Keratinocyte (primary cell): Measurements from ENCODE around the gene PPP5C. TPM values are rescaled to one million over a fixed set of nuclear protein-coding genes. Genes with fewer than 3 reads are reported as not detected.
"Not testable (repeated sequence)": the region's sequence is repeated elsewhere in the genome, so short reads cannot be mapped to it uniquely, and the experiment has no call there.

Experiments used
- DNase-seq: peaks from one replicate; pipeline ENCODE4 v3.0.0-alpha.2; 2011; ENCODE audit warnings: low read depth, missing footprints, low spot score
- FAIRE-seq: peaks from 2 replicates; lab custom pipeline; 2011; peaks lifted over from hg19 to GRCh38; lab: Jason Lieb, UNC
- H2AFZ ChIP-seq: 2 replicates; pipeline ENCODE4 v1.6.0; 2012; ENCODE audit warnings: low read length, control low read depth, inconsistent platforms; ENCODE audit not compliant: control insufficient read depth
- H3K27ac ChIP-seq: 2 replicates; pipeline ENCODE4 v1.5.1; 2011; ENCODE audit warnings: low read length; ENCODE audit not compliant: control insufficient read depth, insufficient read depth
- H3K27me3 ChIP-seq: 3 replicates; pipeline ENCODE4 v1.6.0; 2011; ENCODE audit warnings: low read length; ENCODE audit not compliant: control insufficient read depth, insufficient read depth; ENCODE audit errors: extremely low read depth
- H3K36me3 ChIP-seq, 2 experiments: 2 replicates in 1 of 2; 3 replicates in 1 of 2; pipeline ENCODE4 v1.5.1; 2011; ENCODE audit warnings: low read length in 2 of 2, mild to moderate bottlenecking in 1 of 2; ENCODE audit not compliant: control insufficient read depth in 2 of 2, insufficient read depth in 2 of 2; ENCODE audit errors: extremely low read depth in 1 of 2
- H3K4me1 ChIP-seq: 3 replicates; pipeline ENCODE4 v1.5.1; 2011; ENCODE audit warnings: low read length; ENCODE audit not compliant: control insufficient read depth, insufficient read depth; ENCODE audit errors: extremely low read depth
- H3K4me2 ChIP-seq: 3 replicates; pipeline ENCODE4 v1.6.0; 2011; ENCODE audit warnings: low read depth, low read length; ENCODE audit not compliant: control insufficient read depth, insufficient read depth; ENCODE audit errors: extremely low read depth
- H3K4me3 ChIP-seq, 3 experiments: fragments of 200-600 bp in 1 of 3; sonication (generic) in 1 of 3; 2 replicates in 2 of 3; 3 replicates in 1 of 3; pipeline ENCODE4 v1.5.1; 2011 to 2016; ENCODE audit warnings: low read length in 3 of 3, mild to moderate bottlenecking in 3 of 3, control low read depth in 2 of 3, inconsistent platforms in 1 of 3, low read depth in 1 of 3, mixed read lengths in 1 of 3, mixed run types in 1 of 3, moderate library complexity in 1 of 3; ENCODE audit not compliant: control insufficient read depth in 2 of 3, insufficient read depth in 2 of 3; ENCODE audit errors: extremely low read depth in 1 of 3
- H3K79me2 ChIP-seq: 2 replicates; pipeline ENCODE4 v1.6.0; 2012; ENCODE audit warnings: low read length; ENCODE audit not compliant: control insufficient read depth, insufficient read depth
- H3K9ac ChIP-seq: 3 replicates; pipeline ENCODE4 v1.6.0; 2011; ENCODE audit warnings: low read length; ENCODE audit not compliant: control insufficient read depth, insufficient read depth; ENCODE audit errors: extremely low read depth
- H3K9me1 ChIP-seq: 3 replicates; pipeline ENCODE4 v1.6.0; 2011; ENCODE audit warnings: low read length; ENCODE audit not compliant: control insufficient read depth, insufficient read depth; ENCODE audit errors: extremely low read depth
- H3K9me3 ChIP-seq: 2 replicates; pipeline ENCODE4 v1.5.1; 2012; ENCODE audit warnings: low read depth, low read length; ENCODE audit not compliant: control insufficient read depth
- H4K20me1 ChIP-seq: 3 replicates; pipeline ENCODE4 v1.6.0; 2011; ENCODE audit warnings: low read length; ENCODE audit not compliant: control insufficient read depth, insufficient read depth; ENCODE audit errors: extremely low read depth
- CTCF ChIP-seq, 3 experiments: IDR thresholded peaks in 1 of 3; conservative IDR thresholded peaks in 1 of 3; optimal IDR thresholded peaks in 1 of 3; 2 replicates in 2 of 3; 3 replicates in 1 of 3; pipeline versions ENCODE3 to v1.5.1; 2011; ENCODE audit warnings: low read length in 3 of 3, mild to moderate bottlenecking in 3 of 3, moderate library complexity in 2 of 3, control low read depth in 1 of 3, inconsistent platforms in 1 of 3; ENCODE audit not compliant: insufficient read depth in 2 of 3; ENCODE audit errors: extremely low read depth in 1 of 3
- EZH2 ChIP-seq: IDR thresholded peaks from one replicate; pipeline ENCODE4 v1.6.1; 2012; ENCODE audit warnings: inconsistent platforms, mild to moderate bottlenecking, low read length, moderate library complexity
- dilution Hi-C: fragments of 300-500 bp; cut with MboI; formaldehyde crosslinking; loops from one replicate; pipeline ENCODE4 v1.7.0; 2020; ENCODE audit warnings: low sequenced_read_pairs; ENCODE audit not compliant: extremely low pct_ligation_motif_present
- polyA plus RNA-seq, 5 experiments: library from polyadenylated mRNA; depleted of rRNA in 3 of 5; stranded (reverse) in 3 of 5; stranded (forward) in 1 of 5; unstranded in 1 of 5; fragments of >200 nt; gene quantifications; 1 replicate in 1 of 5; 2 replicates in 3 of 5; 3 replicates in 1 of 5; pipeline versions ENCODE4 v1.2.1 to v1.2.3, GENCODE V29; 2011 to 2012; ENCODE audit warnings: missing spikeins in 2 of 5, low read depth in 1 of 5, low replicate concordance in 1 of 5

PPP5C gene
- polyA plus RNA-seq, 1 donor (not counting 4 experiments of a cell fraction or from before 2014, with no cell fraction given) = 97.5 TPM

- H3K4me2 ChIP-seq = no peak overlapping the region
- H3K4me1 ChIP-seq = no peaks in the 10 kb centered on the region
- H3K4me3 ChIP-seq = no peak overlapping the region
- H3K9me3 ChIP-seq = peaks cover 4% of the 10 kb centered on the region
- dilution Hi-C loops = no loop called here
- no peak for TF ChIP-seq EZH2
- no peak for TF ChIP-seq CTCF (optimal IDR thresholded peaks at IDR 0.05 in 1 of 3, IDR thresholded peaks at IDR 0.05 in 1 of 3, conservative IDR thresholded peaks at IDR 0.05 in 1 of 3; ENCODE audit: extremely low read depth in 1 of 3, insufficient read depth in 2 of 3, low read length in 3 of 3)
- H3K27ac ChIP-seq = no peak overlapping the region
- DNase-seq (no peak), FAIRE-seq (no peak)
- H4K20me1 ChIP-seq = no peaks in the 10 kb centered on the region
- H3K36me3 ChIP-seq = peaks cover 10 to 12% of the 10 kb centered on the region in 2 experiments
- H3K9me1 ChIP-seq = no peaks in the 10 kb centered on the region
- no peak overlapping the region for H3K9ac ChIP-seq
- no peak overlapping the region for H2AFZ ChIP-seq
- no peaks in the 10 kb centered on the region for H3K79me2 ChIP-seq
- no peaks in the 10 kb centered on the region for H3K27me3 ChIP-seq
Measured at GRCh38 chr19:46393456-46394401, 46.8 kb downstream of the PPP5C start.

- H3K4me3 ChIP-seq = no peak overlapping the region
- dilution Hi-C loops = no loop called here
- no peaks in the 10 kb centered on the region for H3K27me3 ChIP-seq
- H3K36me3 ChIP-seq = peaks cover 8 to 9% of the 10 kb centered on the region in 2 experiments
- no peak for TF ChIP-seq CTCF (optimal IDR thresholded peaks at IDR 0.05 in 1 of 3, IDR thresholded peaks at IDR 0.05 in 1 of 3, conservative IDR thresholded peaks at IDR 0.05 in 1 of 3; ENCODE audit: extremely low read depth in 1 of 3, insufficient read depth in 2 of 3, low read length in 3 of 3)
- TF ChIP-seq EZH2 = no peak
- H3K4me1 ChIP-seq = no peaks in the 10 kb centered on the region
- no peak for DNase-seq
- H3K27ac ChIP-seq = no peak overlapping the region
- H3K9ac ChIP-seq = no peak overlapping the region
- H3K9me3 ChIP-seq = peaks cover 3% of the 10 kb centered on the region
- no peak overlapping the region for H2AFZ ChIP-seq
- FAIRE-seq = no peak
- H3K4me2 ChIP-seq = no peak overlapping the region
- no peaks in the 10 kb centered on the region for H3K79me2 ChIP-seq
- no peaks in the 10 kb centered on the region for H4K20me1 ChIP-seq
- H3K9me1 ChIP-seq = no peaks in the 10 kb centered on the region
Measured at GRCh38 chr19:46394402-46394797, 47.5 kb downstream of the PPP5C start.

- H4K20me1 ChIP-seq = not testable (repeated sequence)
Measured at GRCh38 chr19:46397801-46398479, 51.1 kb downstream of the PPP5C start.

More at GRCh38 chr19:46397801-46398479, 51.1 kb downstream of the PPP5C start:
- H3K4me2 ChIP-seq, H3K4me3 ChIP-seq, H3K9me1 ChIP-seq, H3K9ac ChIP-seq, H3K27me3 ChIP-seq, H3K27ac ChIP-seq, H2AFZ ChIP-seq, H3K9me3 ChIP-seq, H3K36me3 ChIP-seq, dilution Hi-C loops, H3K79me2 ChIP-seq, DNase-seq, H3K4me1 ChIP-seq, FAIRE-seq: not testable (repeated sequence)
